ENCODE results near the gene ADISSP. TPM values are rescaled to one million over a fixed set of nuclear protein-coding genes. Genes with fewer than 3 reads are reported as not detected.

The ADISSP gene
- total RNA-seq, 1 experiment from 2014 or later, result 44.1 TPM

DNA sequence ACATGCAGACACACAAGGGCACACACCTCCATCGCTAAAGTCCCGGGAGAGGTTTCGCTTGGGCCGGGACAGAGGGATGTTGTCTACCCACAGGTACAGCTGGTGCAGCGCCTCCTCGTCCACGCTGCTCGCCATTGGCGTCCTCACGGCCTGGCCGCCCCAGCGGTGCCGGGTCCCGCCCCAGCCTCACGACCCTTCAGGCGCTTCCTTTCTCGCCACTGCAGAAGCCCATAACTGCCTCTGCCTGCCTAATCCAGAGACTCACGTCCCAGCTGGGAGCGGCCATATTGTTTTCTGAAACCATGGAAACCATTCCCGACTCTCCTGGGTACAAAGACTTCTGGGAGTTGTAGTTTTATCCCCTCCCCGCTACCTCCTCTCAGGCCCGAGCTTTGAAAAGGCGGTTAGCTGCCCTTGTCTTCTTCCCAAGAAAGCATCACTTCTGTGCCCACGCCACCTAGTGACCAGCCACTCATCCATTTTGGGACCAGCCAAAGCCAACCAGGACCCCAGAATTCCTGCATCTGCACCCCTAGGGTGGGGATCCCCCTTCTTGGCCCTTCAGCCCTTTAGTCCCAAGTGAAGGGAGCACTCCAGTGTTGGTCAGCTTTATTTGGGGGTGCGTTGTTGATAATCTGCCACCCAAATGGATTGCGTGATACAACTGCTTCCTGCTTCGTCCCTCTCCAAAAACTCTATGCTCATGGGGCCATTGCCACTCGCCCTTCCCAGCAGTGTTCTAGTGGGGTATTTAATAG lies 13.8 kb upstream of the ADISSP start, which contains the start of gene SPEF1:
Gene SPEF1, minus strand, starts transcription at position 296 of the 758 bp plus-strand sequence. Its CDS starts 161 bp downstream, at position 135.
- Histone ChIP-seq H3K9ac (ENCODE audit: low read length) (peak within 1 kb of the TSS; percentile 43), H3K27ac (ENCODE audit: low read length) (no peak within 1 kb of the TSS), H3K79me2 (ENCODE audit: low read length) (peaks cover 16% of the 10 kb centered on the region), H3K36me3 (ENCODE audit: insufficient read depth, low read length) (no peaks in the 10 kb centered on the region), H3K4me2 (ENCODE audit: low read depth, low read length, poor library complexity, severe bottlenecking) (peak within 1 kb of the TSS; percentile 71), H4K20me1 (ENCODE audit: insufficient read depth, low read depth, low read length) (peaks cover 10% of the 10 kb centered on the region; the same call in 1 of the 2 replicates), H3K4me3 (ENCODE audit: low read length) (peak within 1 kb of the TSS; percentile 63), H3K9me2 (replicated peaks; ENCODE audit: insufficient read depth, low read length) (no peaks in the 10 kb centered on the region), H3K9me3 (ENCODE audit: low read length) (no peaks in the 10 kb centered on the region), H3K4me1 (ENCODE audit: low read length) (peaks cover 23% of the 10 kb centered on the region), H2AFZ (ENCODE audit: low read length) (no peak within 1 kb of the TSS), H3K27me3 (ENCODE audit: low read length) (no peaks in the 10 kb centered on the region)
- peak; percentile 92 for DNase-seq

- no peak for DNase-seq
- no peaks in the 10 kb centered on the region for H3K27me3 ChIP-seq (ENCODE audit: low read length)
- H3K9me3 ChIP-seq (ENCODE audit: low read length), result no peaks in the 10 kb centered on the region
- no peaks in the 10 kb centered on the region for H4K20me1 ChIP-seq (ENCODE audit: insufficient read depth, low read depth, low read length)
- H3K27ac ChIP-seq (ENCODE audit: low read length), result no peak overlapping the region
- peaks cover 10% of the 10 kb centered on the region for H3K4me1 ChIP-seq (ENCODE audit: low read length)
- H3K36me3 ChIP-seq (ENCODE audit: insufficient read depth, low read length), result no peaks in the 10 kb centered on the region
- no peak overlapping the region for H3K9ac ChIP-seq (ENCODE audit: low read length)
- no peaks in the 10 kb centered on the region for H3K9me2 ChIP-seq (replicated peaks; ENCODE audit: insufficient read depth, low read length)
- no peak overlapping the region for H3K4me3 ChIP-seq (ENCODE audit: low read length)
- H2AFZ ChIP-seq (ENCODE audit: low read length), result no peak overlapping the region
- no peaks in the 10 kb centered on the region for H3K79me2 ChIP-seq (ENCODE audit: low read length)
- H3K4me2 ChIP-seq (ENCODE audit: low read depth, low read length, poor library complexity, severe bottlenecking), result no peak overlapping the region
Measured at GRCh38 chr20:3778976-3779375, 11.4 kb upstream of the ADISSP start.

DNA sequence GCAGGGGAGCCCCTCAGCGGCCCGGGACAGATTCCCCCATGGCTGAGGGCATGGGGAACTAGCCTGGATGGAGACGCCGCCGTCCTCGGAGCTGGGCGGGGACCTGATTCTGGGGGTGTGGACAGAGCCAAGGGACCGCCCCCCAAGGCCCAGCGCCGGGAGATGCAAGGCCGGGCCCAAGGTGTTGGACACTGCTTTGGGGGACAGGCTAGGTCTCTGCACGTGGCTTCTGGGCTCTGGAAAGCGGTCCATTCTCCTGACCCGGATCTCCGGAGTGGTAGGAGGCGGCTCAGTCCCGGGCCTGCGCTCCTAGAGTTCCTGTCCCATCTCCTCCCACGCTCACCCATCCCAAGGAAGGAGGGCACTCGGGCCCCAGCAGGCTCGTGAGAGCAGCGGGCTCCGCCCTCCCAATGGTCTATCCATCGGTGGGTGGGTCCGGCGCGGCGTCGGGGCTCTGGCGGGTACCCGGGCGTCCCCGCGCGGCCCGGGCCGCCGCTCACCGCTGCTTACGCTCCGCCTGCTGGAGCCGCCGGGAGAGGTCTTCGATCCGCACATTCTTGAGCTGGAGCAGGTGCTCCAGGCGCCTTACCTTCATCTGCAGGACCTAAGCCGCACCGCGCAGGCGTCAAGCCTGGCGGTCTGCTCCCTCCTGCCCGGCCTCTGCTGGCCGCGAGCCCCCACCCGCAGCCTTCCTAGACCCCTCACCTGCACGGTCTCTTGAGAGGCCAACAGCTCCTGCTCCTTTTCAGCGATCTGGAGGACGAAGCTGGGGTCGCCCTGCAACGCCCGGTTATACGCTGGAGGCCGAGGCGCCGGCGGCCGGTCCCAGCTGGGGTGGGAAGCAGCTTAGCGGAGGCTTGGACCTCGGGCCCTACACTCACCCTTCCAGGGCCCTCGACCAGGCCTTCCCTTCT lies 10.4 kb upstream of the ADISSP start:
- Histone ChIP-seq H3K9me2 (replicated peaks; ENCODE audit: insufficient read depth, low read length) (no peaks in the 10 kb centered on the region), H3K4me2 (ENCODE audit: low read depth, low read length, poor library complexity, severe bottlenecking) (no peak overlapping the region), H3K36me3 (ENCODE audit: insufficient read depth, low read length) (no peaks in the 10 kb centered on the region), H3K4me1 (ENCODE audit: low read length) (peaks cover 10% of the 10 kb centered on the region), H2AFZ (ENCODE audit: low read length) (no peak overlapping the region), H3K9me3 (ENCODE audit: low read length) (no peaks in the 10 kb centered on the region), H3K79me2 (ENCODE audit: low read length) (no peaks in the 10 kb centered on the region), H3K27me3 (ENCODE audit: low read length) (no peaks in the 10 kb centered on the region), H4K20me1 (ENCODE audit: insufficient read depth, low read depth, low read length) (no peaks in the 10 kb centered on the region), H3K9ac (ENCODE audit: low read length) (no peak overlapping the region), H3K4me3 (ENCODE audit: low read length) (no peak overlapping the region), H3K27ac (ENCODE audit: low read length) (no peak overlapping the region)
- no peak for DNase-seq

GRCh38 chr20:3777381-3777715 lies 9.8 kb upstream of the ADISSP start:
- Histone ChIP-seq H3K4me2 (ENCODE audit: low read depth, low read length, poor library complexity, severe bottlenecking) (no peak overlapping the region), H2AFZ (ENCODE audit: low read length) (no peak overlapping the region)

DNA sequence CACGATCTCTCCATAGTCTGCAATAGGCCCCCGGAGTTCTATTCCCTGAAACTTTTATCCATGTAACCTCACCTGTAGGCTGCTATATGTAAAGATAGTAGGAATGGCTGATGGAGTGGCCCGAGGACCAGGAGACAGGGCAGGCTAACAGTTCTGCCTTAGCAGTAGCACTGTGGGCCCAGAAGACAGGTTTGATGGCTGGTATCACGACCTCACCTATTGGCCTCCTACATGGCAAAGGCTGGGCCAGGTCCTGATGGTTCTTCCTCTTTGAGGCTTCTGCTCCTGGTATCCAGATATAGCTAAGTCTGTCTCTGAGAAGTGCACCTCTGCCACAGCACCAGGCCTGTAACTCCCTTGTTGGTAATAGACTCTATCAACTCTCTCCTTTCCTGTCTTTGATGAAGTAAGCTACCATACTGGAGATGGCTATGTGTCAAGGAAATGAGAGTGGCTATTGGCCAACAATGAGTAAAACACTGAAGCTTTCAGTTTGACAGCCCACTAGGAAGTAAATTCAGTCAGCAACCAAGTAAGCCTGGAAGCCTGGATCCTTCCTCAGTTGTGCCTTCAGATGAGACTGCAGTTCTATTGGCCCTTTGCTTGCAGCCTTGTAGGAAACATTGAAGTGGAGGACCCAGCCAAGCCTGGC lies 8.0 kb upstream of the ADISSP start:
- no peak for DNase-seq
- H3K9me3 ChIP-seq (ENCODE audit: low read length), result no peaks in the 10 kb centered on the region

More at GRCh38 chr20:3777381-3777715, 9.8 kb upstream of the ADISSP start:
- Histone ChIP-seq H3K4me1 (ENCODE audit: low read length) (peaks cover 10% of the 10 kb centered on the region), H3K79me2 (ENCODE audit: low read length) (no peaks in the 10 kb centered on the region), H3K36me3 (ENCODE audit: insufficient read depth, low read length) (no peaks in the 10 kb centered on the region), H4K20me1 (ENCODE audit: insufficient read depth, low read depth, low read length) (no peaks in the 10 kb centered on the region), H3K9me2 (replicated peaks; ENCODE audit: insufficient read depth, low read length) (no peaks in the 10 kb centered on the region), H3K9ac (ENCODE audit: low read length) (no peak overlapping the region), H3K27me3 (ENCODE audit: low read length) (no peaks in the 10 kb centered on the region), H3K27ac (ENCODE audit: low read length) (no peak overlapping the region), H3K9me3 (ENCODE audit: low read length) (no peaks in the 10 kb centered on the region), H3K4me3 (ENCODE audit: low read length) (no peak overlapping the region)
- DNase-seq, result no peak

DNA sequence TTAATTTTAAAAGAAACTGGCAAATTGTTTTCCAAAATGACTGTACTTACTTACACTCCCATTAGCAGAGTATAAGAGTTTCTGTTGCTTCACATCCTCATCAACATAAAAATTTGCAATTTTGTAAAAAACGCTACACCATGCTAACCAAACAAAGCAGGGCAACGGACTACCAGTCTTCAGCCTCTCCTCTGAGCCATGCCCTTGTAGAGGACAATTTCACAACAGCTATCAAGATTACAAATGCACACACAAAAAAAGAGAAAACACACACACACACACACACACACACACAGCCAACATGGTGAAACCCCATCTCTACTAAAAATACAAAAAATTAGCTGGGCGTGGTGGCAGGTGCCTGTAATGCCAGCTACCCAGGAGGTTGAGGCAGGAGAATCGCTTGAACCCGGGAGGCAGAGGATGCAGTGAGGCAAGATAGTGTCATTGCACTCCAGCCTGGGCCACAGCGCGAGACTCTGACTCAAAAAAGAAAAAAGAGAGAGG lies 4.1 kb upstream of the ADISSP start:
- Histone ChIP-seq H3K27me3 (ENCODE audit: low read length) (no peaks in the 10 kb centered on the region), H3K9me3 (ENCODE audit: low read length) (no peaks in the 10 kb centered on the region), H3K4me2 (ENCODE audit: low read depth, low read length, poor library complexity, severe bottlenecking) (no peak overlapping the region), H3K27ac (ENCODE audit: low read length) (no peak overlapping the region), H3K4me1 (ENCODE audit: low read length) (peaks cover 13% of the 10 kb centered on the region), H4K20me1 (ENCODE audit: insufficient read depth, low read depth, low read length) (no peaks in the 10 kb centered on the region), H3K36me3 (ENCODE audit: insufficient read depth, low read length) (no peaks in the 10 kb centered on the region), H2AFZ (ENCODE audit: low read length) (no peak overlapping the region), H3K9ac (ENCODE audit: low read length) (no peak overlapping the region), H3K79me2 (ENCODE audit: low read length) (peaks cover 9% of the 10 kb centered on the region), H3K4me3 (ENCODE audit: low read length) (no peak overlapping the region), H3K9me2 (replicated peaks; ENCODE audit: insufficient read depth, low read length) (no peaks in the 10 kb centered on the region)
- DNase-seq, result no peak

More for the DNA sequence above, 8.0 kb upstream of the ADISSP start:
- no peaks in the 10 kb centered on the region for H3K79me2 ChIP-seq (ENCODE audit: low read length)
- H3K9me2 ChIP-seq (replicated peaks; ENCODE audit: insufficient read depth, low read length), result no peaks in the 10 kb centered on the region
- H4K20me1 ChIP-seq (ENCODE audit: insufficient read depth, low read depth, low read length), result no peaks in the 10 kb centered on the region
- H3K4me1 ChIP-seq (ENCODE audit: low read length), result peaks cover 3% of the 10 kb centered on the region
- H3K27me3 ChIP-seq (ENCODE audit: low read length), result no peaks in the 10 kb centered on the region
- H3K4me2 ChIP-seq (ENCODE audit: low read depth, low read length, poor library complexity, severe bottlenecking), result no peak overlapping the region
- H3K36me3 ChIP-seq (ENCODE audit: insufficient read depth, low read length), result no peaks in the 10 kb centered on the region
- H3K4me3 ChIP-seq (ENCODE audit: low read length), result no peak overlapping the region
- no peak overlapping the region for H2AFZ ChIP-seq (ENCODE audit: low read length)
- H3K9ac ChIP-seq (ENCODE audit: low read length), result no peak overlapping the region
- H3K27ac ChIP-seq (ENCODE audit: low read length), result no peak overlapping the region

- peak overlapping the region; percentile 77; the same call in 1 of the 2 replicates for H2AFZ ChIP-seq (ENCODE audit: low read length)
Measured at GRCh38 chr20:3768342-3769130, 983 bp upstream of the ADISSP start.

More at GRCh38 chr20:3768342-3769130, 983 bp upstream of the ADISSP start:
- peak; percentile 91 for DNase-seq
- H3K27ac ChIP-seq (ENCODE audit: low read length), result peak overlapping the region; percentile 69
- H3K79me2 ChIP-seq (ENCODE audit: low read length), result peaks cover 40% of the 10 kb centered on the region
- peak overlapping the region; percentile 93 for H3K9ac ChIP-seq (ENCODE audit: low read length)
- no peaks in the 10 kb centered on the region for H3K9me2 ChIP-seq (replicated peaks; ENCODE audit: insufficient read depth, low read length)
- no peaks in the 10 kb centered on the region for H3K27me3 ChIP-seq (ENCODE audit: low read length)
- H3K4me3 ChIP-seq (ENCODE audit: low read length), result peak overlapping the region; percentile 77
- peak overlapping the region; percentile 88 for H3K4me2 ChIP-seq (ENCODE audit: low read depth, low read length, poor library complexity, severe bottlenecking)
- H3K9me3 ChIP-seq (ENCODE audit: low read length), result no peaks in the 10 kb centered on the region
- H3K4me1 ChIP-seq (ENCODE audit: low read length), result peaks cover 36% of the 10 kb centered on the region
- H4K20me1 ChIP-seq (ENCODE audit: insufficient read depth, low read depth, low read length), result no peaks in the 10 kb centered on the region; the same call in 1 of the 2 replicates
- no peaks in the 10 kb centered on the region for H3K36me3 ChIP-seq (ENCODE audit: insufficient read depth, low read length)

Data from Karpas-422 (cell line).